GM12878 (cell line): ENCODE results near the gene DVL2. TPM values are rescaled to one million over a fixed set of nuclear protein-coding genes. Genes with fewer than 3 reads are reported as not detected.

Experiments used
- ATAC-seq: fragments of 200-7000 bp; cut with Tn5 transposase; 3 replicates; pipeline ENCODE4 v1.9.1; 2020; ENCODE audit warnings: mild to moderate bottlenecking, moderate library complexity
- BruUV-seq: library from RNA; stranded (reverse); fragments of 400-500 nt; replicated peaks from 2 replicates; lab custom pipeline; 2021; lab: Mats Ljungman, UMichigan
- CTCF ChIA-PET: fragments of 300-600 bp; sonication (Branson Sonifier 250); formaldehyde crosslinking; extraction: SDS; loops from one replicate; lab custom pipeline; 2021; ENCODE audit warnings: inconsistent platforms; lab: Yijun Ruan, JAX
- POLR2A ChIA-PET: fragments of 350-600 bp; formaldehyde crosslinking; extraction: SDS; loops from one replicate; lab custom pipeline; 2021; ENCODE audit warnings: inconsistent platforms; lab: Charles Lee
- RAD21 ChIA-PET: fragments of 300-600 bp; sonication (Branson Sonifier 250); formaldehyde crosslinking; loops from one replicate; lab custom pipeline; 2023; ENCODE audit warnings: antibody characterized with exemption; ENCODE audit not compliant: unreplicated experiment; lab: Charles Lee
- SMC1A ChIA-PET: fragments of 300-600 bp; sonication (Branson Sonifier 250); formaldehyde crosslinking; loops from one replicate; lab custom pipeline; 2023; ENCODE audit not compliant: unreplicated experiment, uncharacterized antibody; lab: Charles Lee
- DNase-seq: peaks from one replicate; pipeline ENCODE4 v3.0.0-alpha.2; 2011; ENCODE audit warnings: low read depth, low spot score
- FAIRE-seq: peaks from 3 replicates; lab custom pipeline; 2011; peaks lifted over from hg19 to GRCh38; lab: Jason Lieb, UNC
- H2AFZ ChIP-seq: 2 replicates; pipeline ENCODE4 v1.6.0; 2011; ENCODE audit warnings: low read depth, low read length, control low read depth; ENCODE audit not compliant: control insufficient read depth
- H3K27ac ChIP-seq: 2 replicates; pipeline ENCODE4 v1.5.1; 2011; ENCODE audit warnings: control low read depth; ENCODE audit not compliant: control insufficient read depth, insufficient read depth
- H3K27me3 ChIP-seq, 2 experiments: replicated peaks in 1 of 2; 2 replicates each; pipeline versions ENCODE4 v1.6.0 to v1.6.1; 2011; ENCODE audit warnings: low read length in 1 of 2; ENCODE audit not compliant: control insufficient read depth in 2 of 2, insufficient read depth in 2 of 2
- H3K36me3 ChIP-seq, 2 experiments: 2 replicates each; pipeline ENCODE4 v1.5.1; 2011; ENCODE audit warnings: low read length in 1 of 2; ENCODE audit not compliant: control insufficient read depth in 2 of 2, insufficient read depth in 2 of 2
- H3K4me1 ChIP-seq: 2 replicates; pipeline ENCODE4 v1.6.1; 2011; ENCODE audit warnings: mild to moderate bottlenecking, low read length, moderate library complexity, mixed read lengths; ENCODE audit not compliant: control insufficient read depth, insufficient read depth
- H3K4me2 ChIP-seq: 2 replicates; pipeline ENCODE4 v1.6.0; 2011; ENCODE audit warnings: control low read depth; ENCODE audit not compliant: control insufficient read depth, insufficient read depth
- H3K4me3 ChIP-seq: fragments of 200-600 bp; sonication (generic); 2 replicates; pipeline ENCODE4 v1.5.1; 2016
- H3K79me2 ChIP-seq: 2 replicates; pipeline ENCODE4 v1.6.0; 2011; ENCODE audit warnings: low read length; ENCODE audit not compliant: control insufficient read depth, insufficient read depth
- H3K9ac ChIP-seq: 2 replicates; pipeline ENCODE4 v1.8.0; 2011; ENCODE audit warnings: low read length, control low read depth, mixed read lengths; ENCODE audit not compliant: control insufficient read depth, insufficient read depth
- H3K9me3 ChIP-seq: replicated peaks from 3 replicates; pipeline ENCODE4 v1.5.1; 2011; ENCODE audit warnings: mild to moderate bottlenecking, low read length; ENCODE audit not compliant: control insufficient read depth, insufficient read depth
- H4K20me1 ChIP-seq: 2 replicates; pipeline ENCODE4 v1.6.0; 2011; ENCODE audit not compliant: control insufficient read depth, insufficient read depth
- CBFB ChIP-seq: IDR thresholded peaks from 2 replicates; pipeline ENCODE4 v1.6.1; 2016; ENCODE audit warnings: antibody characterized with exemption, low read depth
- ESRRA ChIP-seq: IDR thresholded peaks from 2 replicates; pipeline ENCODE4 v1.6.1; 2012; ENCODE audit warnings: mild to moderate bottlenecking, low read length, improper control_type of control experiment
- GATAD2B ChIP-seq: fragments of 450-650 bp; conservative IDR thresholded peaks from 2 replicates; pipeline ENCODE4 v1.6.1; 2017; ENCODE audit warnings: low read depth, mild to moderate bottlenecking, moderate library complexity
- LARP7 ChIP-seq: fragments of 450-650 bp; IDR thresholded peaks from 2 replicates; pipeline ENCODE4 v1.6.1; 2017; ENCODE audit warnings: mild to moderate bottlenecking
- MEF2B ChIP-seq: fragments of 450-650 bp; IDR thresholded peaks from 2 replicates; pipeline ENCODE4 v1.6.1; 2018; ENCODE audit warnings: mild to moderate bottlenecking, moderate library complexity; ENCODE audit not compliant: partially characterized antibody, poor library complexity, severe bottlenecking
- MLLT1 ChIP-seq: fragments of 450-650 bp; IDR thresholded peaks from 2 replicates; pipeline ENCODE4 v1.6.1; 2016; ENCODE audit warnings: mild to moderate bottlenecking
- MTA2 ChIP-seq: fragments of 450-650 bp; IDR thresholded peaks from 2 replicates; pipeline ENCODE4 v1.6.1; 2016; ENCODE audit warnings: low read depth, mild to moderate bottlenecking, moderate library complexity
- MXI1 ChIP-seq: fragments of 150-350 bp; IDR thresholded peaks from 2 replicates; pipeline ENCODE4 v1.6.1; 2011; ENCODE audit warnings: low read depth, mild to moderate bottlenecking, inconsistent platforms, low read length, improper control_type of control experiment
- NBN ChIP-seq: fragments of 450-650 bp; IDR thresholded peaks from 2 replicates; pipeline ENCODE4 v1.6.1; 2016
- PKNOX1 ChIP-seq: fragments of 450-650 bp; IDR thresholded peaks from 2 replicates; pipeline ENCODE4 v1.6.1; 2016; ENCODE audit warnings: mild to moderate bottlenecking
- RBBP5 ChIP-seq: fragments of 200-600 bp; sonication (generic); conservative IDR thresholded peaks from 2 replicates; pipeline ENCODE4 v1.6.1; 2016
- SIN3A ChIP-seq: IDR thresholded peaks from 2 replicates; pipeline ENCODE4 v1.6.1; 2012; ENCODE audit warnings: low read depth, low read length, improper control_type of control experiment
- STAT3 ChIP-seq: IDR thresholded peaks from 2 replicates; pipeline ENCODE4 v1.6.1; 2011; ENCODE audit warnings: low read depth, low read length, improper control_type of control experiment
- TAF1 ChIP-seq: IDR thresholded peaks from 2 replicates; pipeline ENCODE4 v1.6.1; 2011; ENCODE audit warnings: mild to moderate bottlenecking, low read depth, low read length, borderline replicate concordance
- WGBS: methylation state at CpG from one replicate; pipeline ENCODE4 v1.1.6; 2016; ENCODE audit warnings: low lambda C conversion rate; ENCODE audit not compliant: insufficient replicate concordance, insufficient coverage; ENCODE audit errors: missing lambda C conversion rate; 5-methylcytosine and 5-hydroxymethylcytosine counted together
- in situ Hi-C: fragments of 300-500 bp; cut with MboI; formaldehyde crosslinking; loops from 9 replicates; pipeline ENCODE4 v1.14.3; 2018; ENCODE audit warnings: mixed read lengths
- intact Hi-C: fragments of 100-400 bp; cut with micrococcal nuclease; formaldehyde crosslinking; loops from one replicate; pipeline ENCODE4 v1.14.2; 2022; ENCODE audit not compliant: unreplicated experiment
- polyA plus RNA-seq, 11 experiments: library from polyadenylated mRNA; depleted of rRNA in 4 of 11; unstranded in 6 of 11; stranded (reverse) in 5 of 11; fragments of >200 nt; fragmentation: Nextera tagmentation in 4 of 11; fragmentation: Illumina TruSeq in 1 of 11; extraction: Ambion mirVana in 4 of 11; extraction: Trizol in 1 of 11; gene quantifications; 1 replicate in 1 of 11; 2 replicates in 10 of 11; pipeline versions ENCODE4 v1.2.1 to v1.2.3, GENCODE V29; 2011 to 2016; ENCODE audit warnings: inconsistent platforms in 2 of 11, missing spikeins in 2 of 11, low read depth in 1 of 11
- total RNA-seq, 4 experiments: library from RNA; depleted of rRNA in 3 of 4; stranded (reverse); fragments of >200 nt in 3 of 4; fragmentation: Illumina TruSeq in 1 of 4; extraction: Trizol in 1 of 4; gene quantifications; 2 replicates each; pipeline versions ENCODE4 v1.2.1 to v1.2.3, GENCODE V29; 2013 to 2021
- TF ChIP-seq, protein P1 (sequence below): IDR thresholded peaks from 2 replicates; pipeline ENCODE4 v1.6.1; 2011; ENCODE audit warnings: mild to moderate bottlenecking, low read depth, low read length, moderate library complexity; ENCODE audit not compliant: insufficient replicate concordance

Gene DVL2
- total and polyA plus RNA-seq, 10 of the 15 experiments (the other 5 are each of a cell fraction or from before 2014, with no cell fraction given) = 0.97 to 44.8 (median 23.2) TPM

DNA sequence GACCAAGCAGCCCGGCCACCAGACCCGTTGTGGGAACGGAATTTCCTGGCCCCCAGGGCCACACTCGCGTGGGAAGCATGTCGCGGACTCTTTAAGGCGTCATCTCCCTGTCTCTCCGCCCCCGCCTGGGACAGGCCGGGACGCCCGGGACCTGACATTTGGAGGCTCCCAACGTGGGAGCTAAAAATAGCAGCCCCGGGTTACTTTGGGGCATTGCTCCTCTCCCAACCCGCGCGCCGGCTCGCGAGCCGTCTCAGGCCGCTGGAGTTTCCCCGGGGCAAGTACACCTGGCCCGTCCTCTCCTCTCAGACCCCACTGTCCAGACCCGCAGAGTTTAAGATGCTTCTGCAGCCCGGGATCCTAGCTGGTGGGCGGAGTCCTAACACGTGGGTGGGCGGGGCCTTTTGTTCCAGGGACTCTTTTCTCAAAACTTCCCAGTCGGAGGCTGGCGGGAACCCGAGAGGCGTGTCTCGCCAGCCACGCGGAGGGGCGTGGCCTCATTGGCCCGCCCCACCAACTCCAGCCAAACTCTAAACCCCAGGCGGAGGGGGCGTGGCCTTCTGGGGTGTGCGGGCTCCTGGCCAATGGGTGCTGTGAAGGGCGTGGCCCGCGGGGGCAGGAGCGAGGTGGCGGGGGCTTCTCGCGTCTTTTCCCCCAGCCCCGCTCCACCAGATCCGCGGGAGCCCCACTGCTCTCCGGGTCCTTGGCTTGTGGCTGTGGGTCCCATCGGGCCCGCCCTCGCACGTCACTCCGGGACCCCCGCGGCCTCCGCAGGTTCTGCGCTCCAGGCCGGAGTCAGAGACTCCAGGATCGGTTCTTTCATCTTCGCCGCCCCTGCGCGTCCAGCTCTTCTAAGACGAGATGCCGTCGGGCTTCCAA lies 47.0 kb upstream of the DVL2 start, which contains the start of gene SLC2A4:
SLC2A4 (plus strand) TSS at position 645 of the 879 bp plus-strand sequence; CDS start at position 862, 217 bp downstream.
- Histone ChIP-seq H3K4me3 (peak within 1 kb of the TSS; percentile 56), H3K4me2 (peak within 1 kb of the TSS; percentile 98), H4K20me1 (no peaks in the 10 kb centered on the region; the same call in 1 of the 2 replicates), H3K4me1 (peaks cover 8% of the 10 kb centered on the region), H3K27me3 (no peaks in the 10 kb centered on the region; a peak in 2 of 4 replicates), H3K9ac (no peak within 1 kb of the TSS; the same call in 1 of the 2 replicates), H3K36me3 (no peaks in the 10 kb centered on the region), H3K27ac (no peak within 1 kb of the TSS), H3K9me3 (no peaks in the 10 kb centered on the region), H2AFZ (peak within 1 kb of the TSS; percentile 82), H3K79me2 (no peaks in the 10 kb centered on the region)
- WGBS = 3% methylated on average over 71 of the region's 71 CpGs
- RAD21 ChIA-PET = interaction anchor here (0.6 to 2.3 kb wide), 4 partner anchors 15 to 407 kb away, joined by 3 to 11 read pairs (median 4); no protein-coding TSS in a partner anchor
- DNase-seq (peak; percentile 41), ATAC-seq (peak; percentile 88), FAIRE-seq (peak; percentile 71)
- POLR2A ChIA-PET = interaction anchor here (0.7 to 1.7 kb wide), 2 partner anchors 15 to 73 kb away, joined by 4 to 6 read pairs; partner anchors contain the start of gene TMEM95
- SMC1A ChIA-PET = interaction anchor here (0.5 to 3.3 kb wide), 5 partner anchors 15 to 79 kb away, joined by 3 to 17 read pairs (median 4); partner anchors contain the start of genes ACAP1 and TMEM95
- in situ Hi-C loops = no loop called here
- intact Hi-C loops = loop anchor here (2.0 kb wide), 1 partner anchor 63 kb away; no protein-coding TSS in a partner anchor
- no TSS peak for BruUV-seq
- CTCF ChIA-PET = interaction anchor here (0.7 to 10.3 kb wide), 10 partner anchors 15 to 406 kb away, joined by 3 to 102 read pairs (median 4); partner anchors contain the start of genes ACAP1, NEURL4 and TP53
- TF ChIP-seq STAT3 (no peak), LARP7 (no peak), RBBP5 (no peak), MEF2B (no peak), MLLT1 (no peak), TAF1 (no peak), SIN3A (peak; percentile 59; the same call in 1 of the 2 replicates), CBFB (no peak), GATAD2B (no peak), PKNOX1 (peak; percentile 8; the same call in 1 of the 2 replicates), MXI1 (peak; percentile 89), ESRRA (no peak), MTA2 (no peak), NBN (no peak)
- TF ChIP-seq, protein P1, sequence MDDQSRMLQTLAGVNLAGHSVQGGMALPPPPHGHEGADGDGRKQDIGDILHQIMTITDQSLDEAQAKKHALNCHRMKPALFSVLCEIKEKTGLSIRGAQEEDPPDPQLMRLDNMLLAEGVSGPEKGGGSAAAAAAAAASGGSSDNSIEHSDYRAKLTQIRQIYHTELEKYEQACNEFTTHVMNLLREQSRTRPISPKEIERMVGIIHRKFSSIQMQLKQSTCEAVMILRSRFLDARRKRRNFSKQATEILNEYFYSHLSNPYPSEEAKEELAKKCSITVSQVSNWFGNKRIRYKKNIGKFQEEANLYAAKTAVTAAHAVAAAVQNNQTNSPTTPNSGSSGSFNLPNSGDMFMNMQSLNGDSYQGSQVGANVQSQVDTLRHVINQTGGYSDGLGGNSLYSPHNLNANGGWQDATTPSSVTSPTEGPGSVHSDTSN = no peak
